Activated T-cell treated with anti-CD3 and anti-CD28 coated beads for 24 hours (primary cell): Measurements from ENCODE around the gene AFMID.
"Not testable (repeated sequence)": the region's sequence is repeated elsewhere in the genome, so short reads cannot be mapped to it uniquely, and the experiment has no call there.

Experiments used
- DNase-seq: peaks from one replicate; pipeline ENCODE4 v3.0.0-alpha.2; 2020; ENCODE audit warnings: low read depth

Gene AFMID

GRCh38 chr17:78223765-78224164 lies 36.6 kb downstream of the AFMID start:
- DNase-seq: no peak

- DNase-seq: no peak
Measured at GRCh38 chr17:78224231-78225087, 37.3 kb downstream of the AFMID start.

GRCh38 chr17:78225088-78225865 lies 38.1 kb downstream of the AFMID start:
- no peak for DNase-seq

- no peak for DNase-seq
Measured at GRCh38 chr17:78226055-78226758, 39.0 kb downstream of the AFMID start.

GRCh38 chr17:78226759-78227454 lies 39.7 kb downstream of the AFMID start:
- no peak for DNase-seq

- no peak for DNase-seq
Measured at GRCh38 chr17:78227455-78227916, 40.3 kb downstream of the AFMID start.

GRCh38 chr17:78228176-78228575 lies 41.0 kb downstream of the AFMID start:
- DNase-seq: no peak

GRCh38 chr17:78230252-78230962 lies 43.2 kb downstream of the AFMID start:
- DNase-seq: no peak

GRCh38 chr17:78230996-78231935 lies 44.1 kb downstream of the AFMID start, which contains the start of gene TMEM235:
Gene TMEM235, plus strand, starts transcription at chr17:78231631. Its CDS starts 393 bp downstream, at chr17:78232024.
- DNase-seq: no peak

GRCh38 chr17:78231991-78232858 lies 45.1 kb downstream of the AFMID start:
- DNase-seq: no peak

GRCh38 chr17:78232859-78233173 lies 45.7 kb downstream of the AFMID start:
- no peak for DNase-seq

GRCh38 chr17:78233678-78234077 lies 46.5 kb downstream of the AFMID start:
- DNase-seq: no peak

- DNase-seq: no peak
Measured at GRCh38 chr17:78234261-78234865, 47.2 kb downstream of the AFMID start.

GRCh38 chr17:78235022-78235421 lies 47.9 kb downstream of the AFMID start:
- not testable (repeated sequence) for DNase-seq

- DNase-seq: no peak
Measured at GRCh38 chr17:78235885-78236284, 48.7 kb downstream of the AFMID start.

GRCh38 chr17:78236362-78237127 lies 49.4 kb downstream of the AFMID start:
- DNase-seq: no peak

GRCh38 chr17:78237401-78238012 lies 50.3 kb downstream of the AFMID start:
- DNase-seq: no peak
